ENCODE measurements around the gene SLC39A7.
"Not testable (repeated sequence)": the region's sequence is repeated elsewhere in the genome, so short reads cannot be mapped to it uniquely, and the experiment has no call there.

Gene SLC39A7

DNA sequence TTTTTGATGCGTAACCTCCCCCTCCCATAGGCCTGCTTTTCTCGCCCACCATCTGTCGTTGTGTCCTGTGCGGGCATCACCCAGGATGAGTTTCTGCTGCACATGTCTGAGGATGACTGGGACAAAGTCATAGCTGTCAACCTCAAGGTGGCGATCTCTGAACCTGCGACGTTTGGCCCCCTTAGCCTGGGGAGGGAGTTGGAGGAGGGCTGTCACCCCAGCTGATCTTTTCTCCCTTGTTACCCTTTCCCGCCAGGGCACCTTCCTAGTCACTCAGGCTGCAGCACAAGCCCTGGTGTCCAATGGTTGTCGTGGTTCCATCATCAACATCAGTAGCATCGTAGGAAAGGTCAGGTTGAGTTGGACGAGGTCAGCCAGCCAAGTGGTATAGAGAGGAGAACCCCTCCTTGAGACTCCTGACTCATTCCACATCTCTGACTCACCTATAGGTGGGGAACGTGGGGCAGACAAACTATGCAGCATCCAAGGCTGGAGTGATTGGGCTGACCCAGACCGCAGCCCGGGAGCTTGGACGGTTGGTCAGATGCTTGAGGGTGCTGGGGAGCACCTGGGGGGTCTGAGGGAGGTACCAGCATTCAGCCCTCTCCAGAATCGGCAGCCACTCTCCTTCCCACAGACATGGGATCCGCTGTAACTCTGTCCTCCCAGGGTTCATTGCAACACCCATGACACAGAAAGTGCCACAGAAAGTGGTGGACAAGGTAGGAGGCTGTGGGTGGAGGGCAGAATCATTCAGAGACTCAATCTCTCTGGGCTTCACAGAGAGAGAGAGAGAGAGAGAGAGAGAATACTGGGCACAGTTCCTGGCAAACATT is 4.7 kb downstream of the SLC39A7 start:
- peak in 1 of 5 experiments; percentile 59 for DNase-seq

DNA sequence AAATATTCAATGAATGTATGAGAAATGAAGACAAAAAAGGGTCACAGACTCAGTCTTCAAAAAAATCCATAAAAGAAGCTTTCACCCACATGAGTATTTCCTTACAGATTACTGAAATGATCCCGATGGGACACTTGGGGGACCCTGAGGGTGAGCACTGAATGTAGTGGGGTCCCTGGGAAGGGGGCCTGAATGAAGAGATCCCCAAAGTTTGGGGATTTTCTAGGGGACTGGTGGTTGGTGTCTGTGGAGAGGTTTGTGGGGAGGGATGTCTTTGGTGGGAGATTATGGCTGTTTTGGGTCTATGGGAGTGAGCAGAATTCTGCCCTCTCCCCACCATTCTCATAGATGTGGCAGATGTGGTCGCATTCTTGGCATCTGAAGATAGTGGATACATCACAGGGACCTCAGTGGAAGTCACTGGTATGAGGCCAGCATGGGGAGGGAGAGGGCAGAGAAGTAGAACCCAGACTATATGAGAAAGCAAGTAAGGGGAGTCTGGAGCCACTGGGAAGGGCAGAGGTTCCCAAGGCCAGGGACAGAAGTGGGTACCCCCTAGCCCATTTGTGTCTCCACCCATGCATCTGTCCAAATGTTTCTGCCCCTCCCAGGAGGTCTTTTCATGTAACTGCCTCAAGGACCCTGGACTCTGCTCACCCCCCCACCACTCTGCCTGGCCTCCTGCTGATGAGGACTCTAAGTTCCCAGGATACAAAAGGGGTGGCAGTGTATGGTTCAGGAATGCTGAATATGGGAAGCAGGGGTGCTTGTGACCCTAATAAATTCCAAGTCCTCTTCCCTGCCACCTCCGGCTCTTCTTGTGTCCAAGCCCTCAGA is 5.6 kb downstream of the SLC39A7 start:
- DNase-seq = no peak

DNA sequence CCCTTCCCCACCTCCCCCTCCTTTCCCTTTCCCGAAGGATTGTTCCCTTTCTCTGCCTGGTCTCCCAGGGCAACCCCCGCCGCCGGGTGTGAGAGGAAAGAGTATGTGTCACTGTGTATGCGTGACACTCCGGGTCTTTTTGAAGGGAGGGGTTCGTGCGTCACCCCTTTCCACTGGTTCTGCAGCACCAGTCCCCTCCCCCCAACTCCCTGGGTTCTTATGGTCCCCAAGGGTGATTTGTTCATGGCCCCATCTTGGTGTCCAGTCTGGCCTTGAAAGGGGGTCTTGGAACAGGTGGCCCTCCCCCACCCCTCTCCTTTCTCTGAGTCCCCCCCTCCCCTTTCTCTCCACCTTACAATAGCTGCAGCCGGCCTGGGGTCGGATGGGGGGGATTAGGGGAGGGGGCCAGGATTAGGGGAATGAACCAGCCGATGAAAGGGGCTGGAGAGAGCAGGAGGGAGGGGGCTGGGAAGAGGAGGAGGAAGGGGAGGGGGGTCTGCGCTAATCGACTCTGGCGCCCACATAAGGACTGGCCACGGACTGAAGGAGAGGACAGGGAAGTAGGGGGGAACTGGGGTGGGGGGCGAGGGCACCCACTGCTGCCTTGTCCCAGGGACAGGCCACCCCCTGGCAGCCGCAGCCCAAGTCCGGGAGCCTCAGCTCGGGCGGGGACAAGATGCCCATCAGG is 6.3 kb downstream of the SLC39A7 start:
- DNase-seq = no peak

DNA sequence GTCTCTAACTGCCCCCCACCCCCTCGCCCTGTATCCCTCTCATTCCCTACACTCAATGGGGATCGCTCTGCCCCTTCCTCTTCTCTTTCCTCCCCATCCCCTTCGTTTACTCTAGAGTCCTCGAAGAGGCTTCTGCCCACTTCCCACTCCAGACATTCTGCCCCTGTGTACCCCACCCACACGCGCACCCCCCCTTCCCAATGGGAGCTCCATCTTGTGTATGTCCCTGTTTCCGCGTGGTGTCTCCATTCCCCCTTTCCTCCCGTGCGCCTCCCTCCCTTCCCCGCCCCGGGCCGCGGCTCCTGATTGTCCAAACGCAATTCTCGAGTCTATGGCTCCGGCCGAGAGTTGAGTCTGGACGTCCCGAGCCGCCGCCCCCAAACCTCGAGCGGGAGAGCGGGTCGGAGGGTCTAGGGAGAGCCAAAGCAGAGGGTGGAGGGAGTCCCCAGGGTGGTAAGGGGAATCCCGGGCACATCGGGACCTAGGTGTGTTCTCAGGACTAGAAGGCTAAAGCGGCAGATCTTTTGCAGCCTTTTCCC is 7.0 kb downstream of the SLC39A7 start:
- no peak for DNase-seq

DNA sequence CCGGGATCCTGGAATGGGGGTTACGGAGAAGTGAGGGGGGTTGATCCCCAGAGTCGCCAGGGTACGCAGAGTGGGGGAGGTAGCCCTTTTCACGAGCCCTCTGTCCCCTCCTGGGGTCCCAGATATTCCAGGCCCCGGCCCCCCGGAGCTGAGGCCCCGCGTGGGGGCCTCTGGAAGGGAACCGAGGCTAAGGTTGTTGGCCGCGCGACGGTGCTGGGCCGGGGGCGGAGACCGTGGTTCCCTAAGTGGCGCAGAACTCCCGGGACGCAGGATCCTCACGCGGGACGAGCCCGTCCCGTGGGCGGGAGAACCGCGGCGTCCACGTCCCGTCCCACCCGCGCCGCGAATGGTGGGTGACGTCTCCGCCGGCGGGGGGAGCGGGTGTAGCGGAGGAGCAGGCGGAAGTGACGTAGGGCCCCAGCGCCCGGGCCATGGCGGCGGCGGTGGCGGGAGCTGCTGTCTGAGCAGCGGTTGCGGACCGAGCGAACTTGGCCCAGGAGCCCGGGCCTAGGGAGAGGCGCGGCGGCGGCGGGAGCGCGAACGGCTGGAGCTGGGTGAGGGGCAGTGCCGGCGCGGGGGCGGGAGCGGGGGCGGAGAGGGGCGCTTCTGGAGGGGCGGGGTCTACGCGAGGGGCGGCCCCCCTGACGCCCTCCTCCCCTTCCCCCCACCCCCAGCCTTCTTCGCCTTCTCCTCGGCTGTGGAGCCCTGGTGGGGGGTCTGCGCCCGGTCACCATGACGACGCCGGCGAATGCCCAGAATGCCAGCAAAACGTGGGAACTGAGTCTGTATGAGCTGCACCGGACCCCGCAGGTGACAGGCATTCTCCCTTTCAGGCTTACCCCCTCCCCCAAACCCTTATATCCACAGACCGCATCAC is 7.7 kb downstream of the SLC39A7 start, which contains the start of gene RING1:
TSS of gene RING1 (plus strand) at position 410 of the 877 bp plus-strand sequence. CDS start at position 733, 323 bp downstream.
- peak; percentile 75 to 90 (median 81) for DNase-seq

DNA sequence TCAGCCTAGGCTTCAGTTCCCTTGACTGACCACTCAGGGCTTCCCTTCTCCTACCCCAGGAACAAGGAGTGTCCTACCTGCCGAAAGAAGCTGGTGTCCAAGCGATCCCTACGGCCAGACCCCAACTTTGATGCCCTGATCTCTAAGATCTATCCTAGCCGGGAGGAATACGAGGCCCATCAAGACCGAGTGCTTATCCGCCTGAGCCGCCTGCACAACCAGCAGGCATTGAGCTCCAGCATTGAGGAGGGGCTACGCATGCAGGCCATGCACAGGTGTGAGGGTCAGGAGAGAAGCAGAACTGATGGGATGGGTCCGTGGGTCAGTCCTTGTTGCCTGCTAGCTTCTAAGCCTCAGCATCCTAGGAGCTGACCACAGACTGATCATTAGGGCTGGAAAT is 9.2 kb downstream of the SLC39A7 start:
- no peak for DNase-seq

DNA sequence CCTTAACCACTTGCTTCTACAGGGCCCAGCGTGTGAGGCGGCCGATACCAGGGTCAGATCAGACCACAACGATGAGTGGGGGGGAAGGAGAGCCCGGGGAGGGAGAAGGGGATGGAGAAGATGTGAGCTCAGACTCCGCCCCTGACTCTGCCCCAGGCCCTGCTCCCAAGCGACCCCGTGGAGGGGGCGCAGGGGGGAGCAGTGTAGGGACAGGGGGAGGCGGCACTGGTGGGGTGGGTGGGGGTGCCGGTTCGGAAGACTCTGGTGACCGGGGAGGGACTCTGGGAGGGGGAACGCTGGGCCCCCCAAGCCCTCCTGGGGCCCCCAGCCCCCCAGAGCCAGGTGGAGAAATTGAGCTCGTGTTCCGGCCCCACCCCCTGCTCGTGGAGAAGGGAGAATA is 10.5 kb downstream of the SLC39A7 start:
- DNase-seq = no peak

DNA sequence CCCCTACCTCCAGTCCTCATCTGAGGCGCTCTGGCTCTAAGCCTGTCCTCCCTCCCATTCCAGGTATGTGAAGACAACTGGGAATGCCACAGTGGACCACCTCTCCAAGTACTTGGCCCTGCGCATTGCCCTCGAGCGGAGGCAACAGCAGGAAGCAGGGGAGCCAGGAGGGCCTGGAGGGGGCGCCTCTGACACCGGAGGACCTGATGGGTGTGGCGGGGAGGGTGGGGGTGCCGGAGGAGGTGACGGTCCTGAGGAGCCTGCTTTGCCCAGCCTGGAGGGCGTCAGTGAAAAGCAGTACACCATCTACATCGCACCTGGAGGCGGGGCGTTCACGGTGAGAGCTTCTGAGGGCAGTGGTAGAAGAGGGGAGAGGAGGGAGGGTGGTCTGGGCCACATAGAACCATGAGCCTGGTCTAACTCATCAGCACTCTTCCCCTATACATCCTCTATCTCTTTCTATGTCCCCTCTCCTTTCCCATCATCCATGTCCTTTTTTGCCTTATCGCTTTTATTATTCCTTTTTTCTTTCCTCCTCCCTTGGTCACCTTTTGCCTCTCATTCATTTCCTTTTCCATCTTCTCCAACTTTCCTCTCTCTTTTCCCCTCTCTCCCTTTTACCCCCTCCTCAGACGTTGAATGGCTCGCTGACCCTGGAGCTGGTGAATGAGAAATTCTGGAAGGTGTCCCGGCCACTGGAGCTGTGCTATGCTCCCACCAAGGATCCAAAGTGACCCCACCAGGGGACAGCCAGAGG is 11.2 kb downstream of the SLC39A7 start:
- no peak for DNase-seq

DNA sequence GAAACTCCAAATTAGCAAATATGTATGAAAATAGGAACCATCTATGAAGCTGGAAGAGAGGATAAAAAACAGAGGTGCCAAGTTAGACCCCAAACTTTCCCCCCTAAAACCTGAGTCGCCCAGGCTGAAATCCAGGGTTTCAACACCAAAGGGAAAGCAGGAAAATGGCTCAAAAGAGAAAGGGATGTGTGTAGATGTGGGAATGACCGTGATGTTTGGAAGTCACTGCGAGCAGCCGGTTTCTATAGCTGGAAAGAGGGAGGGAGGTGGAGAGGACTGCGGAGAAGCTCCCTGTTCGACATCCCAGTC is 12.1 kb downstream of the SLC39A7 start:
- DNase-seq = no peak

DNA sequence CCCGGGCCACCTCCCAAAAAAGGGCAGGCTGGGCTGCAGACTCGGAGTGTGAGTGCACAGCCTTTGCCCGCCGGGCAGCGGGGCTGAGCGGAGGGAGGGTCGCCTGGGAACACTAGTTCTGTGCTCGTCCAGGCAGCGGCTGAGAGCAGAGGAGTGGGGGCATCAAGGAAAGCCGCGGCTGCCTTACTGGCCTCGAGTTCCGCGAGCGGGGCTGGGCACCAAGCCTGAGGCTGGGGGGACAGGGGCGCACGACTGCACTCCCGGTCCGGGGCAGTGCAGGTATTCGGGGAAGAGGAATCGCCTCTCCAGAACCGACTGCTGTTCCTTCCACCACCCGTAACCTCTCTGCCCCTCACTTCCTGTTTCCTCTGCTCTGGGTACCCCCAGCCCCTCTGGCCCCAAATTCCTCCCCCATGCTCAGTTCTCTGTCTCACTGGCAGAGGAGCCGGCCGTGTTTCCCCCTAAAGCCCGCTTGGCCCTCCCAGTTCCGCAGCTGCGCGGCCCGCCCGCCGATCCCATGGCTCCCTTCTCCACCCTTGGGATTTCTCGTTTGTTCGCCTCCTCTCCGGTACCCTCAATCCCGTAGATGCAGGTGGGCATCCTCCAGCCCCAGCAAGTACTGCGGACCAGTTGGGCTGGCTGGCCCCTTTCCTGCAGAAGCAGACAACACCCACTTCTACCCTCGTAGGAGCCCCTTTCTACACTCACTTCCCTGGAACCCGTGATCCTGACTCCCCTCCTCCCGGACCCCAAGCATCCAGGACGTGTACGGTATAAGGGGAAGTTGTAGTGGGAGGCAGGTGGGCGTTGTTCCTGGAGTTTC is 12.7 kb downstream of the SLC39A7 start:
- no peak for DNase-seq

DNA sequence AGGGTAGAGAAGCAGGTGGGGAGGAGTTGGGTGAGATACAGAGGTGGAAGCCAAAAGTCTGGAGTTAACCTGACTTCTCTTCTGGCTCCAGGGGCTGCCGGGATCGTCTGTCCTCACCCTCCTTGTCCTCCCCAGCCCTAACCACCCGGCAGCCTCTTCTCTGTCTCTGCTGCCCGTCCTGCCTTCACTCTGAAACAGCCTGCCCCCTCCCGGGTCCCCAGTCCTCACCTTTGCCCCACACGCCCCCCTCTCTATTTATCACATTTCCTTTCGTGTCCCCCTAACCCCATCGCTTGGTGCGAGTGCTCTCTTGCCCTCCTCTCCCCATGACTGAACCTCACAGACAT is 13.3 kb downstream of the SLC39A7 start:
- DNase-seq = no peak

DNA sequence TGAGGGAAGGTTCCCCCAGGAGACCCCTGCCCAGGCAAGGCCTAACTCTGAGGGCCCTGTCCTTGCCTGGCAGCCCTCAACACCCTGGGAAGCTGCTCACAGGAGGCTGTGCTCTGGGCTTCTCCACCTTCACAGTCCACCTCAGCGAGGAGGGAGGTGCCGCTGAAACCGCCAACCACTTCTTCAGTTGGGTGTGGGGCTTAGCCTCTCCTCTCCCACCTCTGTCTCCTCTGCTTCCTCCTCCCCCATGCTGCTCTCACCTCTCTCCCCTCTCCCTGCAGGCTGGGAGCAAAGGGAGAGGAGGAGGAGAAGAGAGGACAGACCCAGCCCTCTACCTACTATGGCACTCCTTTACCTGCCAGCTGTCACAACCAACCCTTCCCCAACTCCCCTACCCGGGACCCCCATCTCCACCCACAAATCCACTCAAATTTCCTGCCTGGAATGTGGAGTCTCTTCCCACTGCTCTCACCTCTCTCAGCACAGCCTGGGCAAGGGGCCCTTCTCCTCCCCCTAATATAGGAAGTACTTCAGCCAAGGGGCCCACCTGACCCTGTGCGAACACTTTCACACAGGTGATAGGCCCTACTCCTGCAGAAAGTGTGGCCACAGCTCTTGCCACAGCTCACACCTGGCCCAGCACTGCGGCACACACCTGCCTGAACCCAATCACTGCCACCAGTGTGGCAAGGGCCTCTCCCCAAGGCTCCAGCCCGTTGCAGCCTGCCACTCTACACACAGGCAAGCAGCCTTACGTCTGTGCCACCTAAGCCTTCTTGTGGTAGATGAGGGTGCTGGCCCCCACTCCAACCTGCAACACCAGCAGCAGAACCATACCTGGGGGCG is 14.8 kb downstream of the SLC39A7 start:
- no peak for DNase-seq

DNA sequence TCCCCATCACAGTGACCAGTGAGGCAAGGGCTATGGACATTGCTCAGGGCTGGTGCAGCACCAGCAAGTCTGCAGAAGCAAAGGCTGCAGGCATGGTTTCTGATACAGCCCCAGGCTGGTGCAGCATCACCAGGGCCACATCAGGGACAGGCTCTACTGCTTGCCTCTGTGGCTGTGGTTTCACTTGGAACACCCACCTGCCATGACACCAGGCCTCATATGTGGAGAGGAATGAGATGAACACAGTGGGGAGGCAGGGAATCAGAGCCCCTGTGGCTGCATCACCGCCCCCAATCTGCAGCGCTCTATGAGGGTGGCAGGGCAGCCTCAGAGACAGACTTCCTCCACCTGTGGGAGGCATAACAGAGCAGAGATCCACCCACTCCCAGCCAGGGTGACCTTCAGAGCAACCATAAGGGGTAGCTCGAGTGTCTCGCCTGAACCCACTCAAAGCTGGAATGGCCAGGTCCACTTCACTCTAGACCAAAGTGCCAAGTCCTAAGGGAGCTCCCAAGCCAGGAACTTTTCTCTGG is 15.5 kb downstream of the SLC39A7 start:
- no peak for DNase-seq

DNA sequence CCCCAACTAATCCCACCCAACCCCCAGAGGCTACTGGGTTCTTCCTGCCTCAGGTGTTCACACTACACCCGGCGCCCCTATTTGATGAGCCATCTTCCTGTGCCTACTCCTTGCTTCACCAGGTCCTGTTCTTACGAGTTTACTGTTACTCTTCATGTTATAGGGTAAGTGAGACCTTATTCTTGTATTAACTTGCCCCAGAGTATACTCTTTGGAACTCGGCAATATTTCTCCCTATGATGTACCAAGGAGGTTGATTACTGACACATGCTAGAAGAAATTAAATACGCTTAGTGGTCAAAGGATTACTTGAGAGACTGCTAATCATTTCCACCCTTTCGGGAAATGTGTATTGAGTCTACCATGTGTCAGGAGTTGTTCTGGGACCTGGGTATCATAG is 16.6 kb downstream of the SLC39A7 start:
- DNase-seq = no peak

DNA sequence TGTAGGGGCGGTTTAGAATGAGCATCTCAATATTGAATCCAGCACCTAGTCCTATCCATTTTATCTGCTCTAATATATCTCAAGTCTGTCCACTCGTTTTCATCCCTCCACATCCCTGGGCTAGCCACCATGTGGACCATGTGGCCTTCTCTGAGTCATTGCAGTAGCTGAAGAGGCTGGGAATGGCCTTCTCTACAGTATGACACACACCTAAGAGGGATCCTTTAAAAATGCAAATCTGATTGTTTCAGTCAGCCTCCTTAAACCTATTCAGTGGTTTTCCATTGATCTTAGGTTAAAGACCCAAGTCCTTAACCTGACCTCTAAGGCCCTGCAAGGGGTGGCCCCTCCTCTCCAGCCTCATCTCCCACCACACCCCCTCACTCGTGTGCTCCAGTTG is 17.0 kb downstream of the SLC39A7 start:
- no peak for DNase-seq

DNA sequence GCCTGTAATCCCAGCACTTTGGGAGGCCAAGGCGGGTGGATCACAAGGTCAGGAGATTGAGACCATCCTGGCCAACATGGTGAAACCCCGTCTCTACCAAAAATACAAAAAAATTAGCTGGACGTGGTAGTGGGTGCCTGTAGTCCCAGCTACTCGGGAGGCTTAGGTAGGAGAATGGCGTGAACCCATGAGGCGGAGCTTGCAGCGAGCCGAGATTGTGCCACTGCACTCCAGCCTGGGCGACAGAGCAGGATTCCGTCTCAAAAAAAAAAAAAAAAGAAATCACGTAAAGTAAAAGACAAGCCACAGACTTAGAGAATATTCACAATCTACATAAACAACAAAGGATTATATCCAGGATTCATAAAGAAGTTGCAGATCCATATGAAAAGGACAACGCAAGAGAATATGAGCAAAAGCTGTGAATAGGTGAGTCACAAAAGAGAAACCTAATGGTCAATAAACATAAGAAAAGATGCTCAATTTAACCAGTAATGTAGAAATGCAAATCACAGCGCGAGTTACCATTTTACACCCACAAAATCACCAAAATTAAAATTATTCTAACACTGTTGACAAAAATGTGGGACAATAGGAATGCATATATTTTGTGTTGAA is 25.9 kb downstream of the SLC39A7 start:
- not testable (repeated sequence) for DNase-seq

DNA sequence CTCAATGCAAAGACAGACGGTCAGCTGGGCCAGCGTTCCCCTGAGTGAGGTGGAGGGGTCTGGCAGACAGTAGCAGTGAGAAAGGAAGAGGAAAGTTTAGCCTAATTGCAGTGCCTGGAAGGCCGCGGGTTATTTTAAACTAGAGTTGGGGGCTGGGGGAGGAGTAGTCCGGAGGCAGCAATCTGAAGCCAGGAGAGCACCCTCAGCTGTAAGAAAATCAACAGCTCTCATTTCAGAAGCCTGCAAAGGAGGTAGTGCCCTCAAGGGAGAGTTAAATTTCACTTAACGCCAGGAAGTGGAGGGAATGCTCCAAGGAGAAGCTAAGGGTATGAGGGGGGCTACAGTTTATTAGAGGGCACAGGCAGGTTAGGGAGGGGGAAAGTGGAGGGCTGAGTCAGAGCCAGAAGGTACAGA is 34.6 kb downstream of the SLC39A7 start:
- no peak for DNase-seq

DNA sequence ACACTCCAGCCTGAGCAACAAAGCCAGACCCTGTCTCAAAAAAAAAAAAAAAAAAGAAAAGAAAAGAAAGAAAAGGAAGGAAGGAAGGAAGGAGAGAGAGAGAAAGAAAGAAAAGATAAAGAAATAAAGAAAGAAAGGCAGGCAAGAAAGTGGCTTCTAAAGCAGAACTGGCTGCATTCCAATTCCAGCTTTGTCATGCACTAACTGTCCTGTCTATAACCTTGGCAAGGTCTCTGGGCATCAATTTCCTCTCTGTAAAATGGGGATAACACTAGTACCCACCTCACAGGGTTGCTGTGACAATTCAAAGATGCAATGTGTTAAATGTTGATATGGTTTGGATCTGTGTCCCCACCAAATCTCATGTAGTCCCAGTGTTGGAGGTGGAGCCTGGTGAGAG is 35.7 kb downstream of the SLC39A7 start:
- no peak for DNase-seq

DNA sequence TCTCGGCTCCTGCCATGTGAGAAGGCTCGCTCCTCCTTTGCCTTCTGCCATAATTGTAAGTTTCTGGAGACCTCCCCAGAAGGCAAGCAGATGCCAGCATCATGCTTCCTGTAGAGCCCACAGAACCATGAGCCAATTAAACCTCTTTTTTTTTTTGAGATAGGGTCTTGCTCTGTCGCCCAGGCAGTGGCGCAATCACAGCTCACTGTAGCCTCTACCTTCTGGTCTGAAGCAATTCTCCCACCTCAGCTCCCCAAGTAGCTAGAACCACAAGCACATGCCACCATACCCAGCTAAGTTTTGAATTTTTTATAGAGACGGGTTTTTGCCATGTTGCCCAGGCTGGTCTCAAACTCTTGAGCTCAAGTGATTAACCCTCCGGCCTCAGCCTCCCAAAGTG is 36.2 kb downstream of the SLC39A7 start:
- no peak for DNase-seq
